HK-2 (cell line): ENCODE measurements around the gene TRPM2.
"Not testable (repeated sequence)": the region's sequence is repeated elsewhere in the genome, so short reads cannot be mapped to it uniquely, and the experiment has no call there.

Source experiments
- DNase-seq: peaks from one replicate; pipeline ENCODE4 v3.0.0-alpha.2; 2018; ENCODE audit not compliant: unreplicated experiment

Gene TRPM2

GRCh38 chr21:44335266-44336059 lies 18.0 kb upstream of the TRPM2 start:
- no peak for DNase-seq

GRCh38 chr21:44337449-44337848 lies 16.0 kb upstream of the TRPM2 start:
- DNase-seq, result no peak

- peak; percentile 56 for DNase-seq
Measured at GRCh38 chr21:44337941-44338895, 15.2 kb upstream of the TRPM2 start.

GRCh38 chr21:44338971-44339910 lies 14.2 kb upstream of the TRPM2 start, which contains the start of gene CFAP410:
Gene CFAP410 (minus strand): TSS chr21:44339390. CDS start chr21:44339194, 196 bp downstream.
- DNase-seq, result peak; percentile 89

GRCh38 chr21:44341726-44342458 lies 11.5 kb upstream of the TRPM2 start:
- not testable (repeated sequence) for DNase-seq

- DNase-seq, result not testable (repeated sequence)
Measured at GRCh38 chr21:44342981-44343380, 10.4 kb upstream of the TRPM2 start.

- no peak for DNase-seq
Measured at GRCh38 chr21:44344541-44345183, 8.8 kb upstream of the TRPM2 start.

GRCh38 chr21:44345495-44345894 lies 7.9 kb upstream of the TRPM2 start:
- DNase-seq, result no peak

- no peak for DNase-seq
Measured at GRCh38 chr21:44347911-44348451, 5.4 kb upstream of the TRPM2 start.

GRCh38 chr21:44348861-44349260 lies 4.6 kb upstream of the TRPM2 start:
- DNase-seq, result no peak

- DNase-seq, result no peak
Measured at GRCh38 chr21:44349416-44349846, 4.0 kb upstream of the TRPM2 start.

- DNase-seq, result no peak
Measured at GRCh38 chr21:44349847-44350772, 3.3 kb upstream of the TRPM2 start.

GRCh38 chr21:44350773-44351481 lies 2.5 kb upstream of the TRPM2 start:
- DNase-seq, result no peak

GRCh38 chr21:44351535-44352252 lies 1.7 kb upstream of the TRPM2 start:
- DNase-seq, result no peak

- no peak for DNase-seq
Measured at GRCh38 chr21:44352253-44352860, 1.1 kb upstream of the TRPM2 start.

- DNase-seq, result no peak
Measured at GRCh38 chr21:44354001-44354405, 582 bp downstream of the TRPM2 start.
